ENCODE data around the gene CDK5RAP2. TPM values are rescaled to one million over a fixed set of nuclear protein-coding genes. Genes with fewer than 3 reads are reported as not detected.

CDK5RAP2 gene
- total and polyA plus RNA-seq, 2 experiments from 2014 or later: 52.6 to 77.0 TPM

GRCh38 chr9:120452631-120453030 lies 127.3 kb downstream of the CDK5RAP2 start:
- Histone ChIP-seq H3K79me2 (ENCODE audit: insufficient read depth) (peaks cover 11% of the 10 kb centered on the region; the same call in 1 of the 2 replicates), H3K4me1 (ENCODE audit: insufficient read depth) (no peaks in the 10 kb centered on the region), H3K27ac (no peak overlapping the region), H3K4me2 (ENCODE audit: unreplicated experiment) (no peak overlapping the region), H3K9me3 (ENCODE audit: low read depth) (no peaks in the 10 kb centered on the region), H4K20me1 (ENCODE audit: insufficient read depth) (no peaks in the 10 kb centered on the region; the same call in 1 of the 2 replicates), H3K9ac (no peak overlapping the region), H3F3A (ENCODE audit: insufficient read depth) (no peaks in the 10 kb centered on the region), H3K4me3 (no peak overlapping the region), H3K36me3 (ENCODE audit: low read depth) (peaks cover 4% of the 10 kb centered on the region), H3K27me3 (replicated peaks; ENCODE audit: insufficient read depth) (no peaks in the 10 kb centered on the region), H2AFZ (no peak overlapping the region), H3K9me2 (ENCODE audit: insufficient read depth) (no peaks in the 10 kb centered on the region)
- DNase-seq: no peak
- WGBS, 2 experiments (ENCODE audit: low coverage in 1 of 2, low lambda C conversion rate in 2 of 2, missing lambda C conversion rate in 2 of 2): 91 to 96% methylated on average over 3 of the region's 3 CpGs
- in situ Hi-C loops (cut with MboI): no loop called here
- no peak for TF ChIP-seq EZH2 (IDR thresholded peaks at IDR 0.05; ENCODE audit: insufficient read depth, poor library complexity, severe bottlenecking)

DNA sequence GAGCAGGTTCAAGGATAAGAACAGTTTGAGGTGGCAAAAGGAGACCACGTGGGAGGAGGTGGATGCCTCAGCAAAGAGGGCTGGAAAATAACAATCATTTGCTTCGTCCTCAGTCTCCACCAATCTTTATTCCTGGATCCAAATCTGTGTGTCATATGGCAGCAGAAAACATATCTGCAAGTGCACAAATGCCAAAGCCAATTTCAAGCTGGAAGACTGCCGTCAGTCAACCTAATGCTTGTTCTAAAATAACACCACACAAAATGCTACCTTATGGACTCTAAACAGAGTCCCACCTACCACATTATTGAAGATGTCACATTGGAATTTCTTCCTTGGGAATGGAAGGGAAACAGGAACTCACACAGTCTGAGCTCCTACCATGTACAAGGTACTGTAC lies 129.1 kb downstream of the CDK5RAP2 start:
- no peak overlapping the region for H3K9ac ChIP-seq
- no peak overlapping the region for H3K27ac ChIP-seq
- H4K20me1 ChIP-seq (ENCODE audit: insufficient read depth): no peaks in the 10 kb centered on the region; the same call in 1 of the 2 replicates
- DNase-seq: no peak
- H3F3A ChIP-seq (ENCODE audit: insufficient read depth): no peaks in the 10 kb centered on the region; the same call in 1 of the 2 replicates
- WGBS, 2 experiments (ENCODE audit: low coverage in 1 of 2, low lambda C conversion rate in 2 of 2, missing lambda C conversion rate in 2 of 2): 73 to 75% methylated on average over 3 of the region's 3 CpGs
- no peaks in the 10 kb centered on the region for H3K27me3 ChIP-seq (replicated peaks; ENCODE audit: insufficient read depth)
- H2AFZ ChIP-seq: no peak overlapping the region
- no peak overlapping the region for H3K4me3 ChIP-seq
- no peaks in the 10 kb centered on the region; the same call in 1 of the 2 replicates for H3K36me3 ChIP-seq (ENCODE audit: low read depth)
- H3K79me2 ChIP-seq (ENCODE audit: insufficient read depth): peaks cover 11% of the 10 kb centered on the region; the same call in 1 of the 2 replicates
- no peak overlapping the region for H3K4me2 ChIP-seq (ENCODE audit: unreplicated experiment)
- in situ Hi-C loops (cut with MboI): no loop called here
- no peaks in the 10 kb centered on the region for H3K9me2 ChIP-seq (ENCODE audit: insufficient read depth)
- TF ChIP-seq EZH2phosphoT487 (IDR thresholded peaks at IDR 0.05; ENCODE audit: insufficient read depth, low read depth) (no peak), EZH2 (IDR thresholded peaks at IDR 0.05; ENCODE audit: insufficient read depth, poor library complexity, severe bottlenecking) (no peak)
- no peaks in the 10 kb centered on the region for H3K9me3 ChIP-seq (ENCODE audit: low read depth)
- no peaks in the 10 kb centered on the region for H3K4me1 ChIP-seq (ENCODE audit: insufficient read depth)

DNA sequence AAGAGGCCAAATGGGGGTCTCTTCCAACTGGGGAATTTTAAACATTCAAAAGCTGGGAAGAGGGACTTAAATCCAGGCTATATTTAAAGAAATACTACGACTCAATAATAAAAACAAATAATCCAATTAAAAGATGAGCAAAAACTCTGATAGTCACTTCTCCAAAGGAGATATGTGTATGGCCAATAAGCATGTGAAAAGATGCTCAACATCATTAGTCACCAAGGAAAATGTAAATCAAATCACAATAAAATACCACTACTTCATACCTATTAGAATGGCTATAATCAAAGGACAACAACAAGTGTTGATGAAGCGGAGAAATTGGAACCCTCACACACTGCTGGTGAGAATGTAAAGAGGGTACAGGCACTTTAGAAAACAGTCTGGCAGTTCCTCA lies 130.4 kb downstream of the CDK5RAP2 start:
- Histone ChIP-seq H4K20me1 (ENCODE audit: insufficient read depth) (no peaks in the 10 kb centered on the region; the same call in 1 of the 2 replicates), H3K4me2 (ENCODE audit: unreplicated experiment) (no peak overlapping the region), H3F3A (ENCODE audit: insufficient read depth) (no peaks in the 10 kb centered on the region; the same call in 1 of the 2 replicates), H3K9me3 (ENCODE audit: low read depth) (no peaks in the 10 kb centered on the region), H3K27me3 (replicated peaks; ENCODE audit: insufficient read depth) (no peaks in the 10 kb centered on the region), H3K79me2 (ENCODE audit: insufficient read depth) (peaks cover 11% of the 10 kb centered on the region; the same call in 1 of the 2 replicates), H3K4me1 (ENCODE audit: insufficient read depth) (no peaks in the 10 kb centered on the region), H3K9me2 (ENCODE audit: insufficient read depth) (no peaks in the 10 kb centered on the region), H2AFZ (no peak overlapping the region), H3K27ac (no peak overlapping the region), H3K36me3 (ENCODE audit: low read depth) (no peaks in the 10 kb centered on the region; the same call in 1 of the 2 replicates), H3K4me3 (no peak overlapping the region), H3K9ac (no peak overlapping the region)
- in situ Hi-C loops (cut with MboI): no loop called here
- DNase-seq: no peak
- 92 to 95% methylated on average over 2 of the region's 2 CpGs for WGBS, 2 experiments (ENCODE audit: low coverage in 1 of 2, low lambda C conversion rate in 2 of 2, missing lambda C conversion rate in 2 of 2)
- TF ChIP-seq EZH2phosphoT487 (IDR thresholded peaks at IDR 0.05; ENCODE audit: insufficient read depth, low read depth): no peak
- TF ChIP-seq EZH2 (IDR thresholded peaks at IDR 0.05; ENCODE audit: insufficient read depth, poor library complexity, severe bottlenecking): no peak

GRCh38 chr9:120447959-120448500 lies 131.9 kb downstream of the CDK5RAP2 start:
- no peak overlapping the region for H2AFZ ChIP-seq
- H3K36me3 ChIP-seq (ENCODE audit: low read depth): no peaks in the 10 kb centered on the region; the same call in 1 of the 2 replicates
- H3K79me2 ChIP-seq (ENCODE audit: insufficient read depth): peaks cover 11% of the 10 kb centered on the region; the same call in 1 of the 2 replicates
- H3K9me3 ChIP-seq (ENCODE audit: low read depth): no peaks in the 10 kb centered on the region
- H3K9me2 ChIP-seq (ENCODE audit: insufficient read depth): no peaks in the 10 kb centered on the region
- no peak overlapping the region for H3K4me2 ChIP-seq (ENCODE audit: unreplicated experiment)
- no peak overlapping the region for H3K4me3 ChIP-seq
- TF ChIP-seq EZH2phosphoT487 (IDR thresholded peaks at IDR 0.05; ENCODE audit: insufficient read depth, low read depth): no peak
- TF ChIP-seq EZH2 (IDR thresholded peaks at IDR 0.05; ENCODE audit: insufficient read depth, poor library complexity, severe bottlenecking): no peak
- WGBS, 2 experiments (ENCODE audit: low coverage in 1 of 2, low lambda C conversion rate in 2 of 2, missing lambda C conversion rate in 2 of 2): 98% methylated on average over 9 of the region's 9 CpGs
- peaks cover 9% of the 10 kb centered on the region for H3F3A ChIP-seq (ENCODE audit: insufficient read depth)
- H3K27me3 ChIP-seq (replicated peaks; ENCODE audit: insufficient read depth): no peaks in the 10 kb centered on the region
- DNase-seq: no peak
- in situ Hi-C loops (cut with MboI): no loop called here
- H3K9ac ChIP-seq: no peak overlapping the region
- peaks cover 14% of the 10 kb centered on the region; the same call in 1 of the 2 replicates for H3K4me1 ChIP-seq (ENCODE audit: insufficient read depth)
- no peaks in the 10 kb centered on the region; the same call in 1 of the 2 replicates for H4K20me1 ChIP-seq (ENCODE audit: insufficient read depth)
- H3K27ac ChIP-seq: no peak overlapping the region
